IMR-90 (cell line): ENCODE data around the gene MIEF1. TPM values are rescaled to one million over a fixed set of nuclear protein-coding genes. Genes with fewer than 3 reads are reported as not detected.

Experiments
- ATAC-seq: fragments of 200-7000 bp; cut with Tn5 transposase; 2 replicates; pipeline ENCODE4 v1.9.1; 2020; ENCODE audit warnings: low read depth, mild to moderate bottlenecking, moderate library complexity
- BruUV-seq: library from RNA; stranded (reverse); fragments of 400-500 nt; replicated peaks from 2 replicates; lab custom pipeline; 2021; lab: Mats Ljungman, UMichigan
- CTCF ChIA-PET: fragments of 300-600 bp; formaldehyde crosslinking; extraction: SDS; loops from one replicate; lab custom pipeline; 2021; ENCODE audit warnings: antibody characterized with exemption; lab: Yijun Ruan, JAX
- POLR2A ChIA-PET: fragments of 300-600 bp; sonication (Branson Sonifier 250); formaldehyde crosslinking; loops from one replicate; lab custom pipeline; 2022; ENCODE audit warnings: antibody characterized with exemption; ENCODE audit not compliant: unreplicated experiment; lab: Charles Lee
- DNase-seq: peaks from one replicate; pipeline ENCODE4 v3.0.0; 2013
- H2AFZ ChIP-seq: replicated peaks from 2 replicates; pipeline ENCODE3; 2013; ENCODE audit warnings: low read length, mild to moderate bottlenecking; ENCODE audit not compliant: poor library complexity
- H2AK5ac ChIP-seq: 2 replicates; pipeline ENCODE4 v1.6.1; 2013; ENCODE audit warnings: low read depth, low read length, inconsistent platforms
- H2AK9ac ChIP-seq: replicated peaks from 2 replicates; pipeline ENCODE3; 2013; ENCODE audit warnings: mild to moderate bottlenecking, low read depth, low read length, moderate library complexity; ENCODE audit not compliant: poor library complexity
- H2BK120ac ChIP-seq: 2 replicates; pipeline ENCODE4 v1.6.1; 2013; ENCODE audit warnings: low read depth, low read length, inconsistent platforms
- H2BK15ac ChIP-seq: 3 replicates; pipeline ENCODE4 v1.6.1; 2013; ENCODE audit warnings: low read depth, low read length, inconsistent platforms
- H2BK20ac ChIP-seq: 2 replicates; pipeline ENCODE4 v1.6.1; 2013; ENCODE audit warnings: low read depth, mild to moderate bottlenecking, inconsistent platforms, low read length, moderate library complexity
- H2BK5ac ChIP-seq: 2 replicates; pipeline ENCODE4 v1.6.1; 2013; ENCODE audit warnings: mild to moderate bottlenecking, low read depth, low read length, inconsistent platforms; ENCODE audit not compliant: poor library complexity, severe bottlenecking
- H3K14ac ChIP-seq: replicated peaks from 2 replicates; pipeline ENCODE4 v1.6.1; 2013; ENCODE audit warnings: low read depth, low read length, inconsistent platforms
- H3K18ac ChIP-seq: 2 replicates; pipeline ENCODE4 v1.6.1; 2013; ENCODE audit warnings: low read depth, low read length, control low read depth
- H3K23ac ChIP-seq: 2 replicates; pipeline ENCODE4 v1.6.1; 2013; ENCODE audit warnings: low read depth, low read length, inconsistent platforms
- H3K27ac ChIP-seq: 2 replicates; pipeline ENCODE4 v1.5.1; 2013; ENCODE audit warnings: mild to moderate bottlenecking, control low read depth, low read length; ENCODE audit not compliant: insufficient read depth
- H3K27me3 ChIP-seq: 2 replicates; pipeline ENCODE4 v1.6.1; 2013; ENCODE audit warnings: low read length; ENCODE audit not compliant: control insufficient read depth, insufficient read depth
- H3K36me3 ChIP-seq: 2 replicates; pipeline ENCODE4 v1.6.1; 2013; ENCODE audit warnings: low read length, mixed read lengths; ENCODE audit not compliant: control insufficient read depth, insufficient read depth
- H3K4ac ChIP-seq: 2 replicates; pipeline ENCODE4 v1.6.1; 2013; ENCODE audit warnings: low read depth, low read length, inconsistent platforms
- H3K4me1 ChIP-seq: 2 replicates; pipeline ENCODE4 v1.6.1; 2013; ENCODE audit warnings: low read length, mixed read lengths; ENCODE audit not compliant: control insufficient read depth, insufficient read depth
- H3K4me2 ChIP-seq: 2 replicates; pipeline ENCODE4 v1.6.1; 2013; ENCODE audit warnings: low read depth, mild to moderate bottlenecking, control low read depth, low read length, moderate library complexity
- H3K4me3 ChIP-seq: 2 replicates; pipeline ENCODE4 v1.5.1; 2013; ENCODE audit warnings: low read depth, mild to moderate bottlenecking, control low read depth, low read length, moderate library complexity; ENCODE audit not compliant: insufficient read depth
- H3K56ac ChIP-seq: 2 replicates; pipeline ENCODE4 v1.6.1; 2013; ENCODE audit warnings: low read length, inconsistent platforms; ENCODE audit not compliant: insufficient read depth; ENCODE audit errors: extremely low read depth
- H3K79me1 ChIP-seq, 2 experiments: 2 replicates each; pipeline ENCODE4 v1.6.1; 2013; ENCODE audit warnings: low read length in 2 of 2, inconsistent platforms in 1 of 2, low read depth in 1 of 2
- H3K9ac ChIP-seq: 2 replicates; pipeline ENCODE4 v1.6.1; 2013; ENCODE audit warnings: low read depth, low read length, control low read depth
- H3K9me1 ChIP-seq: 2 replicates; pipeline ENCODE4 v1.6.1; 2013; ENCODE audit warnings: low read length, inconsistent platforms; ENCODE audit not compliant: insufficient read depth
- H3K9me3 ChIP-seq: 2 replicates; pipeline ENCODE4 v1.6.1; 2013; ENCODE audit warnings: low read length; ENCODE audit not compliant: control insufficient read depth, insufficient read depth
- H4K20me1 ChIP-seq: 2 replicates; pipeline ENCODE4 v1.6.1; 2013; ENCODE audit warnings: low read length, inconsistent platforms; ENCODE audit not compliant: insufficient read depth
- H4K5ac ChIP-seq: 2 replicates; pipeline ENCODE4 v1.6.1; 2013; ENCODE audit warnings: mild to moderate bottlenecking, low read depth, low read length, control low read depth
- H4K8ac ChIP-seq, 2 experiments: 2 replicates each; pipeline ENCODE4 v1.6.1; 2013; ENCODE audit warnings: low read depth in 2 of 2, low read length in 2 of 2, control low read depth in 1 of 2, inconsistent platforms in 1 of 2
- H4K91ac ChIP-seq: 2 replicates; pipeline ENCODE4 v1.6.1; 2013; ENCODE audit warnings: low read depth, low read length, inconsistent platforms; ENCODE audit not compliant: insufficient read depth
- BHLHE40 ChIP-seq: fragments of 150-350 bp; IDR thresholded peaks from 2 replicates; pipeline ENCODE4 v1.6.1; 2016; ENCODE audit warnings: mild to moderate bottlenecking, low read depth, low read length
- CEBPB ChIP-seq: IDR thresholded peaks from 2 replicates; pipeline ENCODE4 v1.6.1; 2012; ENCODE audit warnings: low read depth, low read length, improper control_type of control experiment
- CHD1 ChIP-seq: IDR thresholded peaks from 2 replicates; pipeline ENCODE4 v1.6.1; 2012; ENCODE audit warnings: low read depth, low read length, improper control_type of control experiment
- MAZ ChIP-seq: IDR thresholded peaks from 2 replicates; pipeline ENCODE4 v1.6.1; 2012; ENCODE audit warnings: low read depth, mild to moderate bottlenecking, low read length, improper control_type of control experiment, moderate library complexity, borderline replicate concordance
- RCOR1 ChIP-seq: IDR thresholded peaks from 2 replicates; pipeline ENCODE4 v1.6.1; 2012; ENCODE audit warnings: mild to moderate bottlenecking, low read length, improper control_type of control experiment; ENCODE audit not compliant: insufficient replicate concordance
- RFX5 ChIP-seq: IDR thresholded peaks from 2 replicates; pipeline ENCODE4 v1.8.0; 2012; ENCODE audit warnings: low read depth, mild to moderate bottlenecking, low read length, moderate library complexity
- SMC3 ChIP-seq: fragments of 150-350 bp; IDR thresholded peaks from 2 replicates; pipeline ENCODE4 v1.6.1; 2016; ENCODE audit warnings: low read depth, mild to moderate bottlenecking, antibody characterized with exemption, low read length, moderate library complexity
- WGBS, 2 experiments: methylation state at CpG; one replicate each; pipeline versions ENCODE4 v1.1.5 to v1.1.7; 2013; ENCODE audit warnings: missing lambda C conversion rate in 2 of 2; ENCODE audit not compliant: insufficient read length in 1 of 2; ENCODE audit errors: extremely low coverage in 2 of 2; 5-methylcytosine and 5-hydroxymethylcytosine counted together
- dilution Hi-C: fragments of 300-500 bp; cut with HindIII; formaldehyde crosslinking; loops from one replicate; pipeline ENCODE4 v1.14.3; 2018; ENCODE audit warnings: low sequenced_read_pairs; ENCODE audit not compliant: unreplicated experiment
- in situ Hi-C: fragments of 300-500 bp; cut with MboI; formaldehyde crosslinking; loops from 3 replicates; pipeline ENCODE4 v1.14.3; 2019; ENCODE audit warnings: low sequenced_read_pairs, inconsistent platforms, mixed read lengths
- intact Hi-C: fragments of 100-400 bp; cut with micrococcal nuclease; formaldehyde crosslinking; loops from 2 replicates; pipeline ENCODE4 v1.10.0; 2022
- polyA plus RNA-seq, 3 experiments: library from polyadenylated mRNA; depleted of rRNA; stranded (reverse); fragments of >200 nt; gene quantifications; 2 replicates each; pipeline ENCODE4 v1.2.3, GENCODE V29; 2012; ENCODE audit warnings: low replicate concordance in 1 of 3
- total RNA-seq: library from RNA; depleted of rRNA; stranded (reverse); fragments of >200 nt; gene quantifications from 2 replicates; pipeline ENCODE4 v1.2.3, GENCODE V29; 2012
- TF ChIP-seq, protein P1 (sequence below): conservative IDR thresholded peaks from 2 replicates; pipeline ENCODE4 v1.5.1; 2012; ENCODE audit warnings: mild to moderate bottlenecking, low read depth, low read length, improper control_type of control experiment
- TF ChIP-seq, protein P2 (sequence below): fragments of 150-350 bp; IDR thresholded peaks from 2 replicates; pipeline ENCODE4 v1.6.1; 2016; ENCODE audit warnings: low read depth, mild to moderate bottlenecking, low read length, moderate library complexity, borderline replicate concordance
- TF ChIP-seq, protein P3 (sequence below): fragments of 150-350 bp; IDR thresholded peaks from 2 replicates; pipeline ENCODE4 v1.6.1; 2017; ENCODE audit warnings: mild to moderate bottlenecking, antibody characterized with exemption, low read length, low read depth

Gene MIEF1
- total and polyA plus RNA-seq, 2 of the 4 experiments (the other 2 are of a cell fraction), result 9.7 to 16.9 TPM

DNA sequence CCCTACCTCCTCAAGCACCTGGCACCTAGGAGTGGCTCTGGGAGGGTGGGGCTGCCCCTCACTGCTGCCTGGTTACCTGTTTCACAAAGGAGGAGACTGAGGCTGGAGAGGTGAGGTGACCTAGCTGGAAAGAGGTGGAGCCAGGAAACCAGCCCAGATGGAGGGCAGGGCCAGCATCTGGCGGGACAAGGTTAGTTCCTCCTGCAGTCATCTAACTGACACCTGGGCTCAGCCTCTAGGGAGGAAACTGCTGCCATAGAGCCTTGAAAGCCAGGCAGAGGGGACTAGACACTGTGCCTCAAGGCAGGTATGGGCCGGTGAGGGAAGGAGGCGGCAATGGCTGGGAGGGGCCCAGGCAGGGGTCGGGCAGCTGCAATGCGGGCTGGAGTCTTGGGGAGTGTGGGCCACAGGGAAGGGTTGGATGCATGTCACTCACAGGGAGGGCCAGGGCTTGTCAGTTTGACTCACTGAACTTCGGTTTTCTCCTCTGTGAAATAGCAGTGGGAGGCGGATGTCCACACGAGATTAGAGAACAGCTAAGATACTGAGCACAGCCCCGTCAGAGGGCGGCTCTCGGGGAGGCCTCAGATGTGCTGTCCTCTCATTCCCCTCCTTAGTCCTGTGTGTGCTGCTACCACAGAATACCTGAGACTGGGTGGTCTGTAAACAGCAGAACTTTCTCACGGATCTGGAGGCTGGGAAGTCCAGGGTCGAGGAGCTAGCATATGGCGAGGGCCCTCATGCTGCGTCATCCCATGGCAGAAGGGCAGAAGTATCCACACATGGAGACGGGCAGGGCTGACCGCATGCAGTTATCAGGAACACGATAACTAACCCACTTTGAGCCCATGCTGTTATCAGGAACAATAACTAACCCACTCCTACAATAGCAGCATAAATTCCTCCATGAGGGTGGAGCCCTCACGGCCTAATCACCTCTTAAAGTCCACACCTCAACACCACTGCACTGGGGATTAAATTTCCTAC, 29.2 kb upstream of the MIEF1 start:
- no peaks in the 10 kb centered on the region for H4K20me1 ChIP-seq
- H3K9me1 ChIP-seq, result peaks cover 26% of the 10 kb centered on the region
- H4K8ac ChIP-seq, result peak overlapping the region; percentile 46 to 88; a peak in 2 of 4 replicates
- H4K5ac ChIP-seq, result no peak overlapping the region; the same call in 1 of the 2 replicates
- H3K23ac ChIP-seq, result no peak overlapping the region
- H3K36me3 ChIP-seq, result no peaks in the 10 kb centered on the region
- peak overlapping the region; percentile 96 for H3K4ac ChIP-seq
- H3K27me3 ChIP-seq, result no peaks in the 10 kb centered on the region
- no peak overlapping the region for H2AFZ ChIP-seq
- peak overlapping the region; percentile 69; the same call in 2 of the 3 replicates for H2BK15ac ChIP-seq
- no peak overlapping the region for H3K9ac ChIP-seq
- intact Hi-C loops (no loop called here), dilution Hi-C loops (no loop called here), in situ Hi-C loops (no loop called here)
- 74% methylated on average over 13 of the region's 19 CpGs; no CpG with 5 or more reads in 1 of the 2 experiments for WGBS, 2 experiments
- peak overlapping the region; percentile 91 for H2BK20ac ChIP-seq
- TF ChIP-seq SMC3 (no peak), CHD1 (no peak), CEBPB (no peak), RFX5 (no peak), RCOR1 (no peak), MAZ (no peak), BHLHE40 (no peak)
- TF ChIP-seq, protein P1, sequence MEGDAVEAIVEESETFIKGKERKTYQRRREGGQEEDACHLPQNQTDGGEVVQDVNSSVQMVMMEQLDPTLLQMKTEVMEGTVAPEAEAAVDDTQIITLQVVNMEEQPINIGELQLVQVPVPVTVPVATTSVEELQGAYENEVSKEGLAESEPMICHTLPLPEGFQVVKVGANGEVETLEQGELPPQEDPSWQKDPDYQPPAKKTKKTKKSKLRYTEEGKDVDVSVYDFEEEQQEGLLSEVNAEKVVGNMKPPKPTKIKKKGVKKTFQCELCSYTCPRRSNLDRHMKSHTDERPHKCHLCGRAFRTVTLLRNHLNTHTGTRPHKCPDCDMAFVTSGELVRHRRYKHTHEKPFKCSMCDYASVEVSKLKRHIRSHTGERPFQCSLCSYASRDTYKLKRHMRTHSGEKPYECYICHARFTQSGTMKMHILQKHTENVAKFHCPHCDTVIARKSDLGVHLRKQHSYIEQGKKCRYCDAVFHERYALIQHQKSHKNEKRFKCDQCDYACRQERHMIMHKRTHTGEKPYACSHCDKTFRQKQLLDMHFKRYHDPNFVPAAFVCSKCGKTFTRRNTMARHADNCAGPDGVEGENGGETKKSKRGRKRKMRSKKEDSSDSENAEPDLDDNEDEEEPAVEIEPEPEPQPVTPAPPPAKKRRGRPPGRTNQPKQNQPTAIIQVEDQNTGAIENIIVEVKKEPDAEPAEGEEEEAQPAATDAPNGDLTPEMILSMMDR, result no peak
- TF ChIP-seq, protein P2, sequence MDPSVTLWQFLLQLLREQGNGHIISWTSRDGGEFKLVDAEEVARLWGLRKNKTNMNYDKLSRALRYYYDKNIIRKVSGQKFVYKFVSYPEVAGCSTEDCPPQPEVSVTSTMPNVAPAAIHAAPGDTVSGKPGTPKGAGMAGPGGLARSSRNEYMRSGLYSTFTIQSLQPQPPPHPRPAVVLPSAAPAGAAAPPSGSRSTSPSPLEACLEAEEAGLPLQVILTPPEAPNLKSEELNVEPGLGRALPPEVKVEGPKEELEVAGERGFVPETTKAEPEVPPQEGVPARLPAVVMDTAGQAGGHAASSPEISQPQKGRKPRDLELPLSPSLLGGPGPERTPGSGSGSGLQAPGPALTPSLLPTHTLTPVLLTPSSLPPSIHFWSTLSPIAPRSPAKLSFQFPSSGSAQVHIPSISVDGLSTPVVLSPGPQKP, result no peak
- TF ChIP-seq, protein P3, sequence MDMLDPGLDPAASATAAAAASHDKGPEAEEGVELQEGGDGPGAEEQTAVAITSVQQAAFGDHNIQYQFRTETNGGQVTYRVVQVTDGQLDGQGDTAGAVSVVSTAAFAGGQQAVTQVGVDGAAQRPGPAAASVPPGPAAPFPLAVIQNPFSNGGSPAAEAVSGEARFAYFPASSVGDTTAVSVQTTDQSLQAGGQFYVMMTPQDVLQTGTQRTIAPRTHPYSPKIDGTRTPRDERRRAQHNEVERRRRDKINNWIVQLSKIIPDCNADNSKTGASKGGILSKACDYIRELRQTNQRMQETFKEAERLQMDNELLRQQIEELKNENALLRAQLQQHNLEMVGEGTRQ, result no peak
- peak overlapping the region; percentile 78 for H2AK9ac ChIP-seq
- POLR2A ChIA-PET, result no interaction called here
- peak overlapping the region; percentile 95 for H2BK120ac ChIP-seq
- CTCF ChIA-PET, result no interaction called here
- ATAC-seq (no peak), DNase-seq (no peak)
- H2BK5ac ChIP-seq, result no peak overlapping the region
- H3K9me3 ChIP-seq, result no peaks in the 10 kb centered on the region
- H3K4me1 ChIP-seq, result peaks cover 40% of the 10 kb centered on the region
- H3K4me2 ChIP-seq, result no peak overlapping the region
- H3K4me3 ChIP-seq, result no peak overlapping the region
- H3K56ac ChIP-seq, result no peak overlapping the region
- no peaks in the 10 kb centered on the region for H3K79me1 ChIP-seq
- H2AK5ac ChIP-seq, result peak overlapping the region; percentile 48
- H3K27ac ChIP-seq, result no peak overlapping the region
- no peak overlapping the region for H3K18ac ChIP-seq
- BruUV-seq, result no TSS peak
- peak overlapping the region; percentile 77 for H4K91ac ChIP-seq
- H3K14ac ChIP-seq, result peak overlapping the region; percentile 82; the same call in 1 of the 2 replicates
